Activated naive CD4-positive, alpha-beta T cell (primary cell): ENCODE measurements around the gene PGA5.
"Not testable (repeated sequence)": the region's sequence is repeated elsewhere in the genome, so short reads cannot be mapped to it uniquely, and the experiment has no call there.

Experiments used
- DNase-seq, 4 experiments: peaks; one replicate each; lab custom pipeline; 2025; lab: John Stamatoyannopoulos, UW

The PGA5 gene

DNA sequence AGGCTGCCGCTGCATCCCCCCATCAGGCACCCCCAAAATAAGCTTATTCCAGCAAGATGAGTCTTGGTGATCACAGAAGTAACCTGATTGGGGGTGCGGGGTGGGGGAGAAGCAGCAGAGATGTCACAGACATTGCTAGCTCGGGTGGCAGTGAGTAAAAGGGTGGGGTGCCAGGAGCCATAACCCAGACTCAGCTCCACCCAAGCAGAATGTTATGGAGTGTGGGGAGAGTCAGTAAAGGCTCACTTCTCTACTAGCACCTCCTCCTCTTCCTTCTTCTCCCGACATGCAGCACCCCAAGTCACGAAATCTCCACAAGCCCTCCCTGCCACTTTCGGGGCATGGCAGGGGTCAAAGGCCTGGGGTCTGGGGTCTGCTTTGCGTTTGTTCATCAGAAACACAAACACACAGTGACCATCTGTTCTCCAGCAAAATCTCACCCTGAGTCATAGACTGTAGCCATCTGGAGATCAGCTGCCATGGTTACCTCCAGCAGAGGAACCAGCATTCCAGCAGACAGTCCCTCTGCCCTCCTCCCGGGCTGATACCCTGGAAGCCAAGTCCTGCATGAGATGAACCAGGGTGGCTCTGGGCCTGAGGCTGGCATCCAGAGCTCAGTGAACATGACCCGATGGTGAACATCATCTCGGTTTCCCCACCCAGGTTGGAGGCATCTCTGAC lies 14.4 kb upstream of the PGA5 start:
- not testable (repeated sequence) for DNase-seq

DNA sequence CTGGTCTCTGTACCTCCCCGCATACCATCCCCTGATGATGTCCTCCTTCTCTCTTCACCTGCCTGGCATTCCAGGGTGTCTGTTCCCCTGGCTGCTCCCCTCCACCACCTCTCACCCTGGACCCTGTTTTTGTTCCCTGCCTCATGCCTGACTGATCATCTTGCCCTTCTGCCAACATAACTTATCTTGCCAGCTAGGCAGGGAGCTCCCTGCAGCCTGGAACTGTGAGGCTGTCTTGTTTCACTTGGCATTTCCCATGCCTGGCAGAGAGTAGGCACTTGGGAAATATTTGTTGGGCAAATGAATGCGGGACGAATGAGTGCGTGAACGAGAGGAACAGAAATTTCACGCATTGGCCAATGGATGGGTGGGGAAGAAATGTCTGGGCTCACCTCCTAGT lies 11.5 kb upstream of the PGA5 start:
- not testable (repeated sequence) for DNase-seq

DNA sequence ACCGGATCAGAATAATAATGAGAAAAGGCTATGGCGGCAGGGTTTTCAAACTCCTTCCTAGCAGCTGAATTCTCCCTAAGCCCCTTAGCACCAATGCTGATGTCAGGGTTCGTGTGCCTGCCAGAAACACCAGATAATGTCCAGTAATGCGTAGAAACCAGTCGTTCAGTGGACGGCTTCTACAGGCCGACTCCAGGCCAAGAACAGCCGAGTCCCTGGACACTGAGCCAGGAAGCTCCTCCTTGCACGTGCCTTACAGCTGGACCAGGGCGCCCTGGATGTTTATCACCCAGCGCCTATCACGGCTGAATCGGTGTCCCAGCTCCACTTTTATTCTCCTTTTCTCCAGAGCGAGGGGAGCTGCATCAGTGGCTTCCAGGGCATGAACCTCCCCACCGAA lies 9.9 kb upstream of the PGA5 start:
- DNase-seq, result not testable (repeated sequence)

DNA sequence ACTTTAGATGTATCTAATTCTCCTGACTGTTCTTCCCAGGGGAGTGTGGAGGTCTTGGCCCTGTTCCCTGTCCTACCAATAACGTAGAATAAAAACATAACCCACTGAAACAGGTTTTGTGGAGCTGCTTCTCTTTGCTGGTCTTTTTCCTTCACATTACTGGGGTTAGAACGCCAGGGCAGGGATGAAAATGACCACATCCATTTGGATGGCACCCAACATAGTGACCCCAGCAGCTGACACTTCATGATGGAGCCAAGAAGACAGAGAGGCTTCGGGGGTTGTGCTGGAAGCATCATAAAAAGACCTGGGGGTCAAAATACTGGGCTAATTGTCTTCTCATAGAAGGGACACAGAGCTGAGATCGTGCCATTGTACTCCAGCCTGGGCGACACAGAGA lies 9.4 kb upstream of the PGA5 start:
- not testable (repeated sequence) for DNase-seq

DNA sequence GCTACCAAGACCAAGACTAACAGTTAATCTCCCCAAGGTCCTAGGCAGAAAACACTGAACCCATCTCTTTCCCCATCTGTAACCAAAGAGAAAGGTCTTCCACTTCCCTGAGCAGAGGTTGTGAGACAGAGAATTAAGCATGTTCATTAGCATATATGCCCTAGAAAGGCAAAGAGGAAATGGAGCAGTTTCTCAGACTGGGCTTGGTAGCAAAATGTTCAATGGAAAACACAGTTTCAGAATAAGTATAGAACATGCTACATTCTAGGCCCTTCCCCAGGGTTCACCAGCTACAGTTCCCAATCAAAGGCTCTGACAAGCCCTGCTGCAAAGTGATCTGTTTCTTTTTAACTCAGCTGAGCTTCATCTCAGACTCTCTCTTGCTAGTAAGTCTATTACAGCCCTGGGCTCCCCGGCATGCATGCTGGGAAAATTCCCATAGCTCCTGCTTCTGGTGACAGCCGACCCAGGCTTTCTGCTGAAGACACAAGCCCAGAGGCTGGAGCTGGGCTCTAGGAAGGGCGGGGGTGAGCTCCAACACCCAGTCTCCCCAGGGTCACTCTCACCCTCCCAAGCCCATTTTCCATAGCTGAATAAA lies 8.3 kb upstream of the PGA5 start:
- DNase-seq, result not testable (repeated sequence)

DNA sequence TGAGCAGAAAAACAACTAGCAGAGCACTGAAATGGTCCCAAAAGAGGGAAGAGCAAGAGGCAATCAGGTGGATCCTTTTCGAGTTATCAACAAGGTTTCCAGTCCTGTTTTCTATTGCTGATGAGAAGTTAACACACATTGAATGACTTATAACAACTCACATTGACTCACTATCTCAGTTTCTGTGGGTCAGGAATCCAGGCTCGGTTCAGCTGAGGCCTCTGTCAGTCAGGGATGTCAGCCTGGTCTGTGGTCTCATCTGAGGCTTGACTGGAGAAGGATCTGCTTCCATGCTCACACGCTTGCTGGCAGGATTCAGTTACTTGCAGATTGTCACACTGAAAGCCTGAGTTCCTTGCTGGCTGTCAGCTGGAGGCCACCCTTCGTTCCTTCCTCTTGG lies 3.8 kb upstream of the PGA5 start:
- not testable (repeated sequence) for DNase-seq

DNA sequence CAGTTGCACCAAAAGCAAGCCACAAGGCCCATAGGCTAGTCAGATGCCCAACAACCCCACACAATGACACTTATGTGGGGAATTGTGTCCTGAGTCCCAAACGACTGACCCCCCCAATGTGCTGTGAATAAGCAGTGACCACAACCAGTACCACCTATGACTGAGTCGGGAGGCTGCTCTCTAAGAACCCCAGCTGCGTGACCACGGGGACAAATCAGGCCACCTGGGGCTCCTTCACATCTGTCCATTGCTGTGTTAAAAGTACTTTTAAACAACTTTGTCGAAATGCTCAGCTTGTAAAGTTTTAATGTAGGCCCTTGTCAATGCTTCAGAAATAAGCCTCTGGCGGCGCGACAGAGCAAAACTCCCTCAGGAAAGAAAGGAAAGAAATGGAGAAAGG lies 687 bp upstream of the PGA5 start:
- DNase-seq, result not testable (repeated sequence)

DNA sequence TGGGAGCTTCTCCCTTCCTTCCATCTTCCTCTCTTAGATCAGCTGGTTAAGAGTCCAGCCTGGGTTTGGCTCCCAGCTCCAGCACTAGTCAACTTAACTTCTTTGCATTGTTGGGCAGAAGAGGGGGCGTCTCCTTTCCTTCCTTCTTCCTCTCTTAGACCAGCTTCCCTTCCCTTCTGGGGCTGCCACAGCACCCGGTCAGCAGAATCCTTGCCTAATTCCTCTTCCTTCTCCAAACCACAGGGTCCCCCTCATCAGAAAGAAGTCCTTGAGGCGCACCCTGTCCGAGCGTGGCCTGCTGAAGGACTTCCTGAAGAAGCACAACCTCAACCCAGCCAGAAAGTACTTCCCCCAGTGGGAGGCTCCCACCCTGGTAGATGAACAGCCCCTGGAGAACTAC lies 551 bp downstream of the PGA5 start:
- not testable (repeated sequence) for DNase-seq

DNA sequence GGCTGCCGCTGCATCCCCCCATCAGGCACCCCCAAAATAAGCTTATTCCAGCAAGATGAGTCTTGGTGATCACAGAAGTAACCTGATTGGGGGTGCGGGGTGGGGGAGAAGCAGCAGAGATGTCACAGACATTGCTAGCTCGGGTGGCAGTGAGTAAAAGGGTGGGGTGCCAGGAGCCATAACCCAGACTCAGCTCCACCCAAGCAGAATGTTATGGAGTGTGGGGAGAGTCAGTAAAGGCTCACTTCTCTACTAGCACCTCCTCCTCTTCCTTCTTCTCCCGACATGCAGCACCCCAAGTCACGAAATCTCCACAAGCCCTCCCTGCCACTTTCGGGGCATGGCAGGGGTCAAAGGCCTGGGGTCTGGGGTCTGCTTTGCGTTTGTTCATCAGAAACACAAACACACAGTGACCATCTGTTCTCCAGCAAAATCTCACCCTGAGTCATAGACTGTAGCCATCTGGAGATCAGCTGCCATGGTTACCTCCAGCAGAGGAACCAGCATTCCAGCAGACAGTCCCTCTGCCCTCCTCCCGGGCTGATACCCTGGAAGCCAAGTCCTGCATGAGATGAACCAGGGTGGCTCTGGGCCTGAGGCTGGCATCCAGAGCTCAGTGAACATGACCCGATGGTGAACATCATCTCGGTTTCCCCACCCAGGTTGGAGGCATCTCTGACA lies 4.4 kb downstream of the PGA5 start:
- not testable (repeated sequence) for DNase-seq

DNA sequence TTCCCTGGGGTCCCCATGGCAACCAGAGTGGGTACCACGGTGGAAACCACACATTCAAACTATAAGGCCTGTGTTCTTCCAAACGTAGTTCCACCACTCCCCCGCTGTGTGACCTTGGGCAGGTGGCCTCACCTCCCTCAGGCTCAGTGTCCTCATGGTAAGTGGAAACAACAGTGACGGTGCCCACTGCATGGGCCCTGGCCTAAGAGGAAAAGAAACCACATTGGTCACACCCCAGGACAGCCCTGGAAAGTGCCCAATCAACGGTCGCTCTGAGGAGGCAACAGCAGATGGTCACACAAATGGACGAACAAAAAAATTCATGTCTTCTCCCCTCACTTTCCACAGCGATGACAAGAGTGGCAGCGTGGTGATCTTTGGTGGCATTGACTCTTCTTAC lies 7.1 kb downstream of the PGA5 start:
- DNase-seq, result not testable (repeated sequence)

DNA sequence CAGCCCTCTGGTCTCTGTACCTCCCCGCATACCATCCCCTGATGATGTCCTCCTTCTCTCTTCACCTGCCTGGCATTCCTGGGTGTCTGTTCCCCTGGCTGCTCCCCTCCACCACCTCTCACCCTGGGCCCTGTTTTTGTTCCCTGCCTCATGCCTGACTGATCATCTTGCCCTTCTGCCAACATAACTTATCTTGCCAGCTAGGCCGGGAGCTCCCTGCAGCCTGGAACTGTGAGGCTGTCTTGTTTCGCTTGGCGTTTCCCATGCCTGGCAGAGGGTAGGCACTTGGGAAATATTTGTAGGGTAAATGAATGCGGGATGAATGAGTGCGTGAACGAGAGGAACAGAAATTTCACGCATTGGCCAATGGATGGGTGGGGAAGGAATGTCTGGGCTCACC lies 8.2 kb downstream of the PGA5 start:
- not testable (repeated sequence) for DNase-seq

DNA sequence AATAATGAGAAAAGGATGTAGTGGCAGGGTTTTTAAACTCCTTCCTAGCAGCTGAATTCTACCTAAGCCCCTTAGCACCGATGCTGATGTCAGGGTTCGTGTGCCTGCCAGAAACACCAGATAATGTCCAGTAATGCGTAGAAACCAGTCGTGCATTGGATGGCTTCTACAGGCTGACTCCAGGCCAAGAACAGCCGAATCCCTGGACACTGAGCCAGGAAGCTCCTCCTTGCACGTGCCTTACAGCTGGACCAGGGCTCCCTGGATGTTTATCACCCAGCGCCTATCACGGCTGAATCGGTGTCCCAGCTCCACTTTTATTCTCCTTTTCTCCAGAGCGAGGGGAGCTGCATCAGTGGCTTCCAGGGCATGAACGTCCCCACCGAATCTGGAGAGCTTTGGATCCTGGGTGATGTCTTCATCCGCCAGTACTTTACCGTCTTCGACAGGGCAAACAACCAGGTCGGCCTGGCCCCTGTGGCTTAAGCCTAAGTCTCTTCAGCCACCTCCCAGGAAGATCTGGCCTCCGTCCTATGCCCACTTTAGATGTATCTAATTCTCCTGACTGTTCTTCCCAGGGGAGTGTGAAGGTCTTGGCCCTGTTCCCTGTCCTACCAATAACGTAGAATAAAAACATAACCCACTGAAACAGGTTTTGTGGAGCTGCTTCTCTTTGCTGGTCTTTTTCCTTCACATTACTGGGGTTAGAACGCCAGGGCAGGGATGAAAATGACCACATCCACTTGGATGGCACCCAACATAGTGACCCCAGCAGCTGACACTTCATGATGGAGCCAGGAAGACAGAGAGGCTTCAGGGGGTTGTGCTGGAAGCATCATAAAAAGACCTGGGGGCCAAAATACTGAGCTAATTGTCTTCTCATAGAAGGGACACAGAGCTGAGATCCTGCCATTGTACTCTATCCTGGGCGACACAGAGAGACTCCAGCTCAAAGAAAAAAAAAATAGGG lies 10.1 kb downstream of the PGA5 start:
- DNase-seq, result not testable (repeated sequence)

DNA sequence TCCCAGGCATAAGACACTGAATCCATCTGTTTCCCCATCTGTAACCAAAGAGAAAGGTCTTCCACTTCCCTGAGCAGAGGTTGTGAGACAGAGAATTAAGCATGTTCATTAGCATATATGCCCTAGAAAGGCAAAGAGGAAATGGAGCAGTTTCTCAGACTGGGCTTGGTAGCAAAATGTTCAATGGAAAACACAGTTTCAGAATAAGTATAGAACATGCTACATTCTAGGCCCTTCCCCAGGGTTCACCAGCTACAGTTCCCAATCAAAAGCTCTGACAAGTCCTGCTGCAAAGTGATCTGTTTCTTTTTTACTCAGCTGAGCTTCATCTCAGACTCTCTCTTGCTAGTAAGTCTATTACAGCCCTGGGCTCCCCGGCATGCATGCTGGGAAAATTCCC lies 11.4 kb downstream of the PGA5 start:
- not testable (repeated sequence) for DNase-seq

DNA sequence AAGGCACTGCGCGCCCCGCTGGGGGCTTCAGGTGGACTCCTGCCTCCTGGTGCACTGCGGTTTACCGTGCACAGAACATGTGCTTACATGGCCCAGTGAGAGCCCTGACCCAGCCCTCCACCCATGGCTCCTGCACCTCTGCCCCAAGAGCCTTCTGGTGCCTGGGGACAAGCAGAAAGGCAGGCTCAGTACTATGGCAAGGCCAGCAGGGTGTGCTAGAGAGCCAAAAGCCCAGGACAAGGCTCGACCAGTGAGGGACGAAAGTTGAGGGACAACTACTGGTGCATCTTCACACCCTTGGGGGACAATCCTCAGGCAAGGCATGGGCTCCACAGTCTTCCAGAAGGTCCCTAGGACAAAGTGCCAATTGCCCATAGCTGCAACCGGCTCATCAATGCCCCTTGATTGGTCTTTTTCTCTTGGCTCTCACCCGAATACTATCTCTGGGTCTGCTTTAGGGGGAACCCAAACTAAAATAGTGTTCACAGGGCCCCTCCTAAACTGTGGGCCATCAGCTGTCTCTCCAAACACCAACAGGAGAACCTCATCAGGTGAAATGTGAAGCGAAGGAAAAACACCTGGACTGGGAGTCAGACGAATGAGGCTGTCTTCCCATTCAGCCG lies 13.5 kb downstream of the PGA5 start:
- peak; percentile 17 to 44 (median 31) for DNase-seq

DNA sequence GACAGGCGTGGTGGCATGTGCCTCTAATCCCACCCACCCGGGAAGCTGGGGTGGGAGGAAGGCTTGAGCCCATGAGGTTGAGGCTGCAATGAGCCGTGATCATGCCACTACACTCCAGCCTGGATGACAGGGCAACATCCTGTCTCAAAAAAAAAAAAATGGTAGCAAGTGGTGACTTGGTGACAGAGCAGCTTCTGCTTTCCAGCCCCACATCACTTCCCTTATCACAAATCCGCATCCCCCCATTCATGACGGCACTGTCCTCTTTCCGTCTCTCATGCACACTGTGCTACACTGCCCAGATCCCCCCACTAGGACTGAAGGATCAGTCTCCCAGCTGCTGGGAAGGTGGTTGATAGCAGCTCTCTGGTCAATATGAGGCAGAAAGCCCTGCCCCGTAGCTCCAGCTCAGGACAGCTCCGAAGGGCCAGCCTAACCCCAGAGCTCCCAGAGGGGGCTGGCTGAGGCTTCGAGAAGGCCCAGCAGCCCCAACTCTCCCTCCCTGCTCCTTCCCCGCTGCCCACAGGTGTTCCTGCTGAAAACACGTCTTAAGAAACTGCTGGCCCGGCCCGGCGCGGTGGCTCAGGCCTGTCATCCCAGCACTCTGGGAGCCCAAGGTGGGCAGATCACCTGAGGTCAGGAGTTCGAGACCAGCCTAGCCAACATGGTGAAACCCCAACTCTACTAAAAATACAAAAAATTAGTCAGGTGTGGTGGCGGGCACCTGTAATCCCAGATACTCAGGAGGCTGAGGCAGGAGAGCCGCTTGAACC lies 15.9 kb downstream of the PGA5 start:
- no peak for DNase-seq

DNA sequence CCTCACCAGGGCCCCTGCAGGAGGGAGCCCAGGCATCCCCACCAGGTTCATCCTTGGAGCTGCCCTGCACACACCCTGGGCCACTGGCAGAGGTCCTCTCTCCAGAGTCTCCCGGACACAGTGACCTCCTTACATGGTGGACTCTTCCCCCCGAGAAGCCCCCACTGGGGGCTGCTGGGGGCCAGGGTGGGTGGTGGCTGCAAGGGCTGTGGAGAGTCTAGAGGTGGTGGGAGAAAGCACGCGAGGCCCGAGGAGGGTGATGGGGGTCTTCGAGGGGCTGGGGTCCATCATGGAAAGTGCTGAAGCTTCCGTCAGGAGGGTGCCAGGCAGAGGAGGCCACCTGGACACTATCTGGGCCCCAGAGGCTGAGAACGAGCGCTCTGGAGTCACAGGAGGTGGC lies 17.6 kb downstream of the PGA5 start:
- no peak for DNase-seq

DNA sequence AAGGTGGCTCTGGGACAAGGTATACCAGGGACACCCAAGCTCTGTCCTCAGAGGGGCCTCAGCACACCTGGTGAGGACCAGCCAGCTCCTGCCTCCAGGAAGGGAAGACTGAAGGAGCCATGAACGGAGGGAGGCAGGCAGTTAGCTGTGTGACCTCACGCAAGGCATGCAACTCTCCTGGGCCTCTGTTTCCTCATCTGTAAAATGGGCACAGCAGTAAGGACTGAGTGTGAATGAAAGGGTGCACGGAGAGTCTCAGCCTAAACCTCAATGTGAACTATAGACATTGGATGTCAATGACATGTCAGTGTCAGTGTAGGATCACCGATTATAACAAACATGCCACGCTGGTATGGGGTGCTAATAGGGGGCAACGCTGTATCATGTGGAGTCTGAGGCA lies 18.4 kb downstream of the PGA5 start:
- DNase-seq, result no peak

DNA sequence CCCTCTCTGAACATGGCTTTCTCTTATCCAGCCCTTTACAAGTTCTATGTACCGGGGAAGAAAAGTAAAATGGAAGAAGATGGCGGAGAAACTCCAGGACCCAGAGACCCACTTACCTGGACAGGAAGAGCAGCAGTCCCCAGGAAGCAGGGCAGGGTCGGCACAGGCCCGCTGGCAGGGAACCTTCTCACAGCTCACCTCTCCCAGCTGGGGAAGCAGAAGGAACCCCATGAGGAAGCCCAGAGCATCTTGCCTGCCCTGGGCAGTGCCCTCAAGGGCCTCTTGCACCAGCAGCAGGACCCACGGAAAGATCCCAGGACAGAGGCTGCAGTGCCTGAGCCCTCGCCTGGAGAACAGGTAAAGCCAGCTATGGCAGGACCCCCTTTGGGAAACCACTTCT lies 23.4 kb downstream of the PGA5 start:
- DNase-seq, result no peak

DNA sequence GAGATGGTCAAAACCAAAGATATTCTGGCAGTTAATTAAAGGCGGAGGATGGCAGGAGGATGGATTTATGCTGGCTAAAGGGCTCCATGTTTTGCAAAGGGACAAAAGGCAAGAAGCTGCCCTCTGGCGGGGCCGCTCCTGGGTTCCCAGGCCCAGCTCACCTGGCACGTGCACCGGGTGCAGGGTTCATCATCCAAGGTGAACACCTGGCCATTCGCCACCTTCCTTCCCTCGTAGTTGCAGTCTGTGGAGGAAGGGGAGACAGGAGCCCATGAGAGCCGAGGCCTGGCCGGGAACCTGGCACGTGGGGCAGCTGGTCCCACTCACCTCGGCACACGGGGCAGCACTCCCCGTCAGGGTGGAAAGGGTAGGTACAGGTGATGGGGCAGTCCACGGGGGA lies 23.8 kb downstream of the PGA5 start:
- DNase-seq, result no peak

DNA sequence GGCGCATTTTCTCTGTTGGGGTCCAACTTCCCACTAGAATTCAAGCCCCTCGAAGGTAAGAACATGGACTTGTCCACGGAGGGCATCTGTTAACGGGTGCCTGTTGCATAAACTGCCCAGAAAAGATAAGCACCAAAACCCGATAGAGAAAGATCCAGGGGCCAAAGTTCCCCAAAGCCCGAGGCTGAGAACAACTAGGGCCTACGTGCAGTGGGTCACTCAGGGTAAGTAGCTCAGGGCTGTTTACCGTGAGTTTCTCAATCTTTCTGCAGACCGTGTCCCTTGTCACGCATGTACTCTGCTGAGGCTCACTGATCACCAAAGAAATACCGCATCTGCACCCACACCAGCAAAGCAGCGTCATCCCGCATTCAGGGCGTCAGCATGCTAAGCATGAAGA lies 24.4 kb downstream of the PGA5 start:
- DNase-seq, result no peak

DNA sequence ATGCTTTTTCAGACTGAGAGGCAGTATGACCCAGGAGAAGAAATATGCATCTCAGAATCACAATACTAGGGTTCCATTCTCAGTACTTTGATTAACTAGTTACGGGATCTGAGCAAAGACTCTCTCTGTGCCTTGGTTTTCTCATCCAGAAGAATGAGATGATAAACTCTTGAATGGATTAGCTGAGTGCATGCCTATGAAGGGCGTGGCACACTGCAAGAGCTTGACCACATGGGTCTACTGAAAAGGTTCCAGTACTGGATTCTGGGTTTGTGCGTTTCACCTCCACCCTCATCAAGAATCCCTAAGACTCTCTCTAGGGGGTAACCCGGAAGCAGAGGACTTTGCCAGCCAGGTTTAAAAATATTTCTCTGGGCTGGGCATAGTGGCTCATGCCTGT lies 25.6 kb downstream of the PGA5 start:
- DNase-seq, result no peak
